ENCODE measurements around the gene HDAC4.

DNA sequence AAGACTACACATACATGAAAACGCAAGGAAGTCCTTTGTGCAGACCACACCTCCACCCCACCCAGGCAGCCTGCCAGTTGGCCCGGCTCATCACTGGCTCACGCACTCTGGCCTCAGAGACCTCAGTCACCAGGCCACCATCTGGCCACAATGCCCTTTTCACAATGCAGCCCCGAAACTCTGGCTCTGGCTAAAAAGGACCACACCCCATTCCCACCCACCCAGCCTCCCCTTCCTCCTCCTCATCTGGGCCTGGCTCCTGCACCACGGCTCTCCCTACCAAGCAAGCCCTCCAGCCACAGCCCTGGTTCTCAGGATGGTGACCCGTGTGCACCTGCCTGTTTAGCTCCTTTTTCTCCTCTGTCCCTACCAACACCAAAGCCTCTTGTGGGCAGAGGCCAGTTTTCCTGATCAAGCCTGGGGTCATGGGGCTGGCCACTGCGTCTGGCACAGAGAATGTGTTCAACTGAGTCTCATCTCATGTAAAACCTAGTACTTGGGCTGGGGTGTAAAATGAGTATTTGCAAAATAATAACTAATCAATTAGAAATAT, 7.4 kb downstream of the HDAC4 start:
- TF ChIP-seq CTCF (IDR thresholded peaks at IDR 0.05; ENCODE audit: insufficient read depth, low read length) (no peak), POLR2AphosphoS5 (IDR thresholded peaks at IDR 0.05; ENCODE audit: low read depth) (no peak), REST (IDR thresholded peaks at IDR 0.05; ENCODE audit: insufficient replicate concordance, low read depth) (no peak), GABPA (IDR thresholded peaks at IDR 0.05; ENCODE audit: low read depth) (no peak)

Data from HL-60 (cell line).